ENCODE measurements around the gene UGT1A9. TPM values are rescaled to one million over a fixed set of nuclear protein-coding genes. Genes with fewer than 3 reads are reported as not detected.

UGT1A9 gene
- total and polyA plus RNA-seq, 2 of the 4 experiments (the other 2 are of a cell fraction) = not detected

GRCh38 chr2:233773854-233774253, 102.2 kb downstream of the UGT1A9 start:
- Histone ChIP-seq H2AFZ (replicated peaks; ENCODE audit: low read length, poor library complexity) (no peak overlapping the region), H4K20me1 (ENCODE audit: insufficient read depth, low read length) (no peaks in the 10 kb centered on the region), H4K5ac (ENCODE audit: low read depth, low read length) (no peak overlapping the region), H3K36me3 (ENCODE audit: control insufficient read depth, insufficient read depth, low read length) (no peaks in the 10 kb centered on the region), H3K27me3 (ENCODE audit: control insufficient read depth, insufficient read depth, low read length) (no peaks in the 10 kb centered on the region), H3K14ac (replicated peaks; ENCODE audit: low read depth, low read length) (no peak overlapping the region), H2AK5ac (ENCODE audit: low read depth, low read length) (no peak overlapping the region), H3K23ac (ENCODE audit: low read depth, low read length) (no peak overlapping the region), H3K4me1 (ENCODE audit: control insufficient read depth, insufficient read depth, low read length) (no peaks in the 10 kb centered on the region), H4K8ac (ENCODE audit: low read depth in 2 of 2, low read length in 2 of 2) (no peak overlapping the region), H3K9ac (ENCODE audit: low read depth, low read length) (no peak overlapping the region), H3K9me3 (ENCODE audit: control insufficient read depth, insufficient read depth, low read length) (peaks cover 3% of the 10 kb centered on the region; the same call in 1 of the 2 replicates), H2BK20ac (ENCODE audit: low read depth, low read length) (no peak overlapping the region), H3K9me1 (ENCODE audit: insufficient read depth, low read length) (no peaks in the 10 kb centered on the region), H4K91ac (ENCODE audit: insufficient read depth, low read depth, low read length) (no peak overlapping the region), H3K79me1 (ENCODE audit: low read depth in 1 of 2, low read length in 2 of 2) (no peaks in the 10 kb centered on the region), H3K27ac (ENCODE audit: insufficient read depth, low read length) (no peak overlapping the region), H3K4me2 (ENCODE audit: low read depth, low read length) (no peak overlapping the region), H2BK5ac (ENCODE audit: low read depth, low read length, poor library complexity, severe bottlenecking) (no peak overlapping the region), H3K18ac (ENCODE audit: low read depth, low read length) (no peak overlapping the region), H2AK9ac (replicated peaks; ENCODE audit: low read depth, low read length, poor library complexity) (no peak overlapping the region), H3K4me3 (ENCODE audit: insufficient read depth, low read depth, low read length) (no peak overlapping the region), H2BK120ac (ENCODE audit: low read depth, low read length) (no peak overlapping the region), H3K4ac (ENCODE audit: low read depth, low read length) (no peak overlapping the region), H2BK15ac (ENCODE audit: low read depth, low read length) (no peak overlapping the region), H3K56ac (ENCODE audit: extremely low read depth, insufficient read depth, low read length) (no peak overlapping the region)
- no CpG with 5 or more reads among the region's 5 CpGs for WGBS, 2 experiments (ENCODE audit: extremely low coverage in 2 of 2, insufficient read length in 1 of 2)
- ChIA-PET CTCF (no interaction called here), POLR2A (ENCODE audit: unreplicated experiment) (no interaction called here)
- ATAC-seq (ENCODE audit: low read depth) (no peak), DNase-seq (no peak)
- in situ Hi-C loops (cut with MboI; ENCODE audit: low sequenced_read_pairs) = no loop called here
- dilution Hi-C loops (cut with HindIII; ENCODE audit: low sequenced_read_pairs, unreplicated experiment) = no loop called here
- no TSS peak for BruUV-seq (replicated peaks)
- TF ChIP-seq MAZ (IDR thresholded peaks at IDR 0.05; ENCODE audit: borderline replicate concordance, low read depth, low read length) (no peak), RFX5 (IDR thresholded peaks at IDR 0.05; ENCODE audit: low read depth, low read length) (no peak), NFE2L2 (IDR thresholded peaks at IDR 0.05; ENCODE audit: low read depth, low read length) (no peak), ELK1 (IDR thresholded peaks at IDR 0.05; ENCODE audit: borderline replicate concordance, low read depth, low read length) (no peak), RCOR1 (IDR thresholded peaks at IDR 0.05; ENCODE audit: insufficient replicate concordance, low read length) (no peak), CHD1 (IDR thresholded peaks at IDR 0.05; ENCODE audit: low read depth, low read length) (no peak), MAFK (IDR thresholded peaks at IDR 0.05; ENCODE audit: low read depth, low read length) (no peak), BHLHE40 (IDR thresholded peaks at IDR 0.05; ENCODE audit: low read depth, low read length) (no peak), SMC3 (IDR thresholded peaks at IDR 0.05; ENCODE audit: low read depth, low read length) (no peak), CEBPB (IDR thresholded peaks at IDR 0.05; ENCODE audit: low read depth, low read length) (no peak), FOS (IDR thresholded peaks at IDR 0.05; ENCODE audit: low read depth, low read length) (no peak), RAD21 (IDR thresholded peaks at IDR 0.05; ENCODE audit: low read length) (no peak), CTCF (conservative IDR thresholded peaks at IDR 0.05; ENCODE audit: low read depth, low read length) (no peak), POLR2A (IDR thresholded peaks at IDR 0.05; ENCODE audit: low read depth, low read length) (no peak), MXI1 (IDR thresholded peaks at IDR 0.05; ENCODE audit: borderline replicate concordance, low read depth, low read length) (no peak), USF2 (IDR thresholded peaks at IDR 0.05; ENCODE audit: low read depth, low read length) (no peak)
- intact Hi-C loops (cut with micrococcal nuclease) = no loop called here
